ENCODE results near the gene FAM174C.
A peak's percentile ranks its signal among the peaks of the same experiment; 100 is the strongest.

The FAM174C gene

GRCh38 chr19:1275260-1275975 is at the start of gene FAM174C (continued):
- no peak for TF ChIP-seq ZNF19 (tag by site-specific recombination; IDR thresholded peaks at IDR 0.05; ENCODE audit: low read depth)
- no peak for TF ChIP-seq ZFP41 (tag by site-specific recombination; IDR thresholded peaks at IDR 0.05; ENCODE audit: borderline replicate concordance)
- TF ChIP-seq ZNF248 (tag by site-specific recombination; IDR thresholded peaks at IDR 0.05), result no peak
- no peak for TF ChIP-seq REPIN1 (tag by site-specific recombination; IDR thresholded peaks at IDR 0.05; ENCODE audit: low read depth)
- no peak; the same call in 1 of the 2 replicates for TF ChIP-seq ZBTB6 (tag by site-specific recombination; IDR thresholded peaks at IDR 0.05)
- TF ChIP-seq ZNF843 (tag by site-specific recombination; IDR thresholded peaks at IDR 0.05), result no peak
- no peak; the same call in 1 of the 2 replicates for TF ChIP-seq MZF1 (tag by site-specific recombination; IDR thresholded peaks at IDR 0.05; ENCODE audit: borderline replicate concordance)
- TF ChIP-seq ZNF157 (tag by site-specific recombination; IDR thresholded peaks at IDR 0.05), result no peak
- no peak for TF ChIP-seq ZNF404 (tag by site-specific recombination; IDR thresholded peaks at IDR 0.05)
- TF ChIP-seq SALL2 (tag by site-specific recombination; IDR thresholded peaks at IDR 0.05; ENCODE audit: borderline replicate concordance), result no peak
- TF ChIP-seq ZNF704 (tag by site-specific recombination; IDR thresholded peaks at IDR 0.05), result no peak
- no peak; the same call in 1 of the 2 replicates for TF ChIP-seq ZSCAN5A (tag by site-specific recombination; IDR thresholded peaks at IDR 0.05)
- no peak; the same call in 1 of the 2 replicates for TF ChIP-seq ZFHX2 (tag by site-specific recombination; conservative IDR thresholded peaks at IDR 0.05)
- TF ChIP-seq ZNF121 (tag by site-specific recombination; IDR thresholded peaks at IDR 0.05), result no peak
- peak; percentile 87 for TF ChIP-seq IKZF3 (tag by site-specific recombination; IDR thresholded peaks at IDR 0.05)
- TF ChIP-seq ZNF645 (tag by site-specific recombination; IDR thresholded peaks at IDR 0.05), result no peak
- TF ChIP-seq ZNF274 (IDR thresholded peaks at IDR 0.05; ENCODE audit: low read length), result no peak
- no peak for TF ChIP-seq ZNF274 (tag by site-specific recombination; IDR thresholded peaks at IDR 0.05; ENCODE audit: borderline replicate concordance)
- no peak for TF ChIP-seq ZNF112 (tag by site-specific recombination; IDR thresholded peaks at IDR 0.05)
- no peak for TF ChIP-seq ATF2 (tag by site-specific recombination; IDR thresholded peaks at IDR 0.05; ENCODE audit: low read depth)
- TF ChIP-seq PRDM1 (tag by site-specific recombination; IDR thresholded peaks at IDR 0.05), result no peak
- no peak; the same call in none of the 2 replicates for TF ChIP-seq KLF16 (tag by site-specific recombination; IDR thresholded peaks at IDR 0.05)
- no peak for TF ChIP-seq ZNF48 (tag by site-specific recombination; IDR thresholded peaks at IDR 0.05)
- TF ChIP-seq AEBP2 (tag by site-specific recombination; IDR thresholded peaks at IDR 0.05; ENCODE audit: borderline replicate concordance), result no peak
- TF ChIP-seq ZEB2 (tag by site-specific recombination; IDR thresholded peaks at IDR 0.05), result peak; percentile 72
- no peak; the same call in 1 of the 2 replicates for TF ChIP-seq YY1 (tag by site-specific recombination; IDR thresholded peaks at IDR 0.05)
- TF ChIP-seq ZNF155 (tag by site-specific recombination; IDR thresholded peaks at IDR 0.05), result no peak
- TF ChIP-seq SCRT1 (tag by site-specific recombination; IDR thresholded peaks at IDR 0.05; ENCODE audit: borderline replicate concordance), result no peak
- peak; percentile 93 for TF ChIP-seq ZNF837 (tag by site-specific recombination; IDR thresholded peaks at IDR 0.05)
- no peak for TF ChIP-seq HOXC10 (CRISPR knock-in tag; IDR thresholded peaks at IDR 0.05)
- TF ChIP-seq, protein P1, sequence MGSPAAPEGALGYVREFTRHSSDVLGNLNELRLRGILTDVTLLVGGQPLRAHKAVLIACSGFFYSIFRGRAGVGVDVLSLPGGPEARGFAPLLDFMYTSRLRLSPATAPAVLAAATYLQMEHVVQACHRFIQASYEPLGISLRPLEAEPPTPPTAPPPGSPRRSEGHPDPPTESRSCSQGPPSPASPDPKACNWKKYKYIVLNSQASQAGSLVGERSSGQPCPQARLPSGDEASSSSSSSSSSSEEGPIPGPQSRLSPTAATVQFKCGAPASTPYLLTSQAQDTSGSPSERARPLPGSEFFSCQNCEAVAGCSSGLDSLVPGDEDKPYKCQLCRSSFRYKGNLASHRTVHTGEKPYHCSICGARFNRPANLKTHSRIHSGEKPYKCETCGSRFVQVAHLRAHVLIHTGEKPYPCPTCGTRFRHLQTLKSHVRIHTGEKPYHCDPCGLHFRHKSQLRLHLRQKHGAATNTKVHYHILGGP (tag by site-specific recombination; IDR thresholded peaks at IDR 0.05), result no peak
- TF ChIP-seq ZBTB21 (tag by site-specific recombination; IDR thresholded peaks at IDR 0.05), result no peak
